HL-60 (cell line): Measurements from ENCODE around the gene ERBIN.

Experiments
- DNase-seq, 2 experiments: peaks; one replicate each; pipeline ENCODE4 v3.0.0-alpha.2; 2010 to 2020; ENCODE audit warnings: low read depth in 1 of 2, low spot score in 1 of 2
- H3K27ac ChIP-seq: fragments of 250-450 bp; sonication (Bioruptor Pico); replicated peaks from 2 replicates; pipeline ENCODE4 v1.5.1; 2020; ENCODE audit warnings: mild to moderate bottlenecking, moderate library complexity
- H3K27me3 ChIP-seq: fragments of 250-450 bp; sonication (Bioruptor Pico); 2 replicates; pipeline ENCODE4 v1.5.1; 2021; ENCODE audit warnings: mild to moderate bottlenecking, moderate library complexity; ENCODE audit not compliant: insufficient read depth, poor library complexity, severe bottlenecking
- H3K4me3 ChIP-seq: replicated peaks from 2 replicates; pipeline ENCODE4 v1.5.1; 2011; ENCODE audit warnings: mild to moderate bottlenecking, control low read depth, low read length; ENCODE audit not compliant: insufficient read depth
- GABPA ChIP-seq: IDR thresholded peaks from 2 replicates; pipeline ENCODE4 v1.6.1; 2012; ENCODE audit warnings: low read depth
- POLR2AphosphoS5 ChIP-seq: IDR thresholded peaks from 2 replicates; pipeline ENCODE4 v1.6.1; 2012; ENCODE audit warnings: low read depth
- REST ChIP-seq: IDR thresholded peaks from 2 replicates; pipeline ENCODE4 v1.6.1; 2012; ENCODE audit warnings: low read depth; ENCODE audit not compliant: insufficient replicate concordance
- SPI1 ChIP-seq: IDR thresholded peaks from 2 replicates; pipeline ENCODE4 v1.6.1; 2012; ENCODE audit warnings: low read depth, mild to moderate bottlenecking, borderline replicate concordance
- TF ChIP-seq, protein P1 (sequence below): IDR thresholded peaks from one replicate; pipeline ENCODE4 v1.5.1; 2011; ENCODE audit warnings: low read length, control low read depth, inconsistent platforms; ENCODE audit not compliant: insufficient read depth

The ERBIN gene

DNA sequence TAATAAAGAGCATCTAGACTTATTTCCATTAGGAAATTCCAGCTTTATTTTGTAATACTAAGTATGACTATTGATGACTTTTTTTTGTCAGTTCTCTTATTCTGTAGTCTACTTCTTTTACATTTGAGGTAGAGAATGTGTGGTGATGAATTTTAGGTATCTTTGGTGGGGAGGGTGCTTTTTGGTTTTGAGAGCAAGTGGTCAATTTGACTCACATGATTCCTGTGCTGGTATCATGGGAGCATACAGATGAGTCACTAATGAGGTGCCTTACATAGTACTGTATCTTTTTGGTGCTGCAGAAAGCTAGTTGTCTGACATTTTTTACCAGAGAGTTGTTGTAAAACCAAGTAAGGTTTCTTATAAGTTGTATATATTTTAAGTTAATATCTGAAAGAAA is 35.3 kb downstream of the ERBIN start:
- TF ChIP-seq, protein P1, sequence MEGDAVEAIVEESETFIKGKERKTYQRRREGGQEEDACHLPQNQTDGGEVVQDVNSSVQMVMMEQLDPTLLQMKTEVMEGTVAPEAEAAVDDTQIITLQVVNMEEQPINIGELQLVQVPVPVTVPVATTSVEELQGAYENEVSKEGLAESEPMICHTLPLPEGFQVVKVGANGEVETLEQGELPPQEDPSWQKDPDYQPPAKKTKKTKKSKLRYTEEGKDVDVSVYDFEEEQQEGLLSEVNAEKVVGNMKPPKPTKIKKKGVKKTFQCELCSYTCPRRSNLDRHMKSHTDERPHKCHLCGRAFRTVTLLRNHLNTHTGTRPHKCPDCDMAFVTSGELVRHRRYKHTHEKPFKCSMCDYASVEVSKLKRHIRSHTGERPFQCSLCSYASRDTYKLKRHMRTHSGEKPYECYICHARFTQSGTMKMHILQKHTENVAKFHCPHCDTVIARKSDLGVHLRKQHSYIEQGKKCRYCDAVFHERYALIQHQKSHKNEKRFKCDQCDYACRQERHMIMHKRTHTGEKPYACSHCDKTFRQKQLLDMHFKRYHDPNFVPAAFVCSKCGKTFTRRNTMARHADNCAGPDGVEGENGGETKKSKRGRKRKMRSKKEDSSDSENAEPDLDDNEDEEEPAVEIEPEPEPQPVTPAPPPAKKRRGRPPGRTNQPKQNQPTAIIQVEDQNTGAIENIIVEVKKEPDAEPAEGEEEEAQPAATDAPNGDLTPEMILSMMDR, result no peak
- TF ChIP-seq POLR2AphosphoS5 (no peak), GABPA (no peak), SPI1 (no peak), REST (no peak)
- no peak overlapping the region for H3K4me3 ChIP-seq
- DNase-seq, result no peak

DNA sequence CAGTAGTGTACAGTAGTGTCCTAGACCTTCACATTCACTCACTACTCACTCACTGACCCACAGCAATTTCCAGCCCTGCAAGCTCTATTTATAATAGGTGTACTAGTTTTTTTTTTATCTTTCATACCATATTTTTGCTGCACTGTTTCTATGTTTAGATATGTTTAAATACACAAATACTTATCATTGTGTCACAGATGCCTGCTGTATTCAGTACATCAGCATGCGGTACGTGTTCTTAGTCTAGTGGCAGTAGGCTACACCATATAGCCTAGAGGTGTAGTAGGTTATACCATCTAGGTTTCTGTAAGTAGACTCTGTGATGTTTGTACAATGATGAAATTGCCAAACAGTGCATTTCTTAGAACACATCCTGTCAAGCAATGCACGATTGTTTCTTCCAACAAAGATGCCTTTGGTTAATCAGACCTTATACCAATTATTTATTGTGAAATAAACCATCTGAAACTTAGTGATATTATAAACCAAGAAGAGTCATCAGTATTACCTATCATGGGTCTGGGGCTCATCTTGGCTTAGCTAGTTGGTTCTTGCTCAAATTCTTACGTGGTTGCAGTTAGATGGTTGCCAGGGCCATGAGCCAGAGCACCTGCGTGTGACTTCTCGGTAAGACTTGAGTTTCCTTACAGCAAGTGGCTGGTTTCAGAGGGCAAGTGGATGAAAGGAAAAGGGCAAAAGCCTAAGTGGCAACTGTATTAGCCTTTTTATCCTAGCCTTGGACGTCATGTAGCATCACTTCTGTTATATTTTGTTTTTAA is 41.1 kb downstream of the ERBIN start:
- TF ChIP-seq SPI1 (no peak), GABPA (no peak), POLR2AphosphoS5 (no peak), REST (no peak)
- TF ChIP-seq, protein P1, result no peak
- Histone ChIP-seq H3K27ac (no peak overlapping the region), H3K4me3 (no peak overlapping the region), H3K27me3 (no peaks in the 10 kb centered on the region)
- DNase-seq, result no peak

More for the DNA sequence above, 35.3 kb downstream of the ERBIN start:
- Histone ChIP-seq H3K27ac (no peak overlapping the region), H3K27me3 (no peaks in the 10 kb centered on the region)

DNA sequence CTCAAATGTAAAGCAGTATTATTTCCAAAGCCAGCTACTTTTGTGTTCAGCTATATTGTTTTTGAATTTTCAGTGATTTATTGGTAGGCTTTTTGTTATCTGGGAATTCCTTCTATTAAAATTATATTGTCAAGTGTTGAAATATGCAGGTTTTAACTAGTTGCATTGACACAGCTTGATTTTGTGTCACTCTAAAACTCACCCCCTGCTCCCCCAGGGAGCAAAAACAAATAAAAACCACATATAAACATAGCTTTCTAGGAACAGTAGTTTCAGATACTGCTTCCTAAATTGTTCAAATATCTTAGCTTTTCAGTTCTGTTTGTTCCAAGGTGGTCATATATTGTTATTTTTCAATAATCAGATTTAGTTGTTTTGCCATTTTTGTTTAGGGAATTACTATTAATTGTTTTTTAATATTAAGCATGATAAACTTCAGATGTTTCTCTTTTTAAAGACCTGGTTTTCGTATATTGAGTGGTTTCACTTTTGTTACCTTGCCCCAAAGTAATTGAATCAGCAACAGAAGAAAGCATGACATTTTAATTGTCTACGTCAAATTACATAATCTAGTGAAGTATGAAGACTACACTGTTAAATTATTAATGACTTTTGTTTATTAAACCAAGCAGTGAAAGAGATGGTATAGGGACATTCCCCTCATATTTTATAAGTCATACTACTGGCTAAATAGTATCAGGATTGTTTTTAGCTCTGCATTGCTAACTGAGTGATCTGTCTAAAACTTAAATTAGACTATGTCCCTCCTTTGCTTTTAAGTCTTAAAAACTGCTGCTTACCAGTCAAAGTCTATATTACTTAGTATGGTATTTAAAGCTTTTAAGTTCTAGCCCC is 43.4 kb downstream of the ERBIN start:
- no peak for DNase-seq
- H3K27me3 ChIP-seq, result no peaks in the 10 kb centered on the region
- no peak overlapping the region for H3K4me3 ChIP-seq
- H3K27ac ChIP-seq, result no peak overlapping the region
- TF ChIP-seq SPI1 (no peak), POLR2AphosphoS5 (no peak), REST (no peak), GABPA (no peak)
- TF ChIP-seq, protein P1, result no peak
